GM18499 (cell line): ENCODE measurements around the gene HEG1.
"Not testable (repeated sequence)": the region's sequence is repeated elsewhere in the genome, so short reads cannot be mapped to it uniquely, and the experiment has no call there.

Experiments used
- ATAC-seq: cut with Tn5 transposase; IDR thresholded peaks from one replicate; pipeline ENCODE4 v1.9.1; 2021; ENCODE audit warnings: moderate number of reproducible peaks; ENCODE audit not compliant: insufficient read depth, unreplicated experiment

HEG1 gene, protein sequence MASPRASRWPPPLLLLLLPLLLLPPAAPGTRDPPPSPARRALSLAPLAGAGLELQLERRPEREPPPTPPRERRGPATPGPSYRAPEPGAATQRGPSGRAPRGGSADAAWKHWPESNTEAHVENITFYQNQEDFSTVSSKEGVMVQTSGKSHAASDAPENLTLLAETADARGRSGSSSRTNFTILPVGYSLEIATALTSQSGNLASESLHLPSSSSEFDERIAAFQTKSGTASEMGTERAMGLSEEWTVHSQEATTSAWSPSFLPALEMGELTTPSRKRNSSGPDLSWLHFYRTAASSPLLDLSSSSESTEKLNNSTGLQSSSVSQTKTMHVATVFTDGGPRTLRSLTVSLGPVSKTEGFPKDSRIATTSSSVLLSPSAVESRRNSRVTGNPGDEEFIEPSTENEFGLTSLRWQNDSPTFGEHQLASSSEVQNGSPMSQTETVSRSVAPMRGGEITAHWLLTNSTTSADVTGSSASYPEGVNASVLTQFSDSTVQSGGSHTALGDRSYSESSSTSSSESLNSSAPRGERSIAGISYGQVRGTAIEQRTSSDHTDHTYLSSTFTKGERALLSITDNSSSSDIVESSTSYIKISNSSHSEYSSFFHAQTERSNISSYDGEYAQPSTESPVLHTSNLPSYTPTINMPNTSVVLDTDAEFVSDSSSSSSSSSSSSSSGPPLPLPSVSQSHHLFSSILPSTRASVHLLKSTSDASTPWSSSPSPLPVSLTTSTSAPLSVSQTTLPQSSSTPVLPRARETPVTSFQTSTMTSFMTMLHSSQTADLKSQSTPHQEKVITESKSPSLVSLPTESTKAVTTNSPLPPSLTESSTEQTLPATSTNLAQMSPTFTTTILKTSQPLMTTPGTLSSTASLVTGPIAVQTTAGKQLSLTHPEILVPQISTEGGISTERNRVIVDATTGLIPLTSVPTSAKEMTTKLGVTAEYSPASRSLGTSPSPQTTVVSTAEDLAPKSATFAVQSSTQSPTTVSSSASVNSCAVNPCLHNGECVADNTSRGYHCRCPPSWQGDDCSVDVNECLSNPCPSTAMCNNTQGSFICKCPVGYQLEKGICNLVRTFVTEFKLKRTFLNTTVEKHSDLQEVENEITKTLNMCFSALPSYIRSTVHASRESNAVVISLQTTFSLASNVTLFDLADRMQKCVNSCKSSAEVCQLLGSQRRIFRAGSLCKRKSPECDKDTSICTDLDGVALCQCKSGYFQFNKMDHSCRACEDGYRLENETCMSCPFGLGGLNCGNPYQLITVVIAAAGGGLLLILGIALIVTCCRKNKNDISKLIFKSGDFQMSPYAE (N-terminal part only)

GRCh38 chr3:125055913-125056745 is at the start of gene HEG1:
HEG1 (minus strand) TSS chr3:125055997; CDS start chr3:125055890, 107 bp downstream.
- no peak for ATAC-seq

GRCh38 chr3:125105116-125105515 is 49.3 kb upstream of the HEG1 start:
- ATAC-seq = no peak

DNA sequence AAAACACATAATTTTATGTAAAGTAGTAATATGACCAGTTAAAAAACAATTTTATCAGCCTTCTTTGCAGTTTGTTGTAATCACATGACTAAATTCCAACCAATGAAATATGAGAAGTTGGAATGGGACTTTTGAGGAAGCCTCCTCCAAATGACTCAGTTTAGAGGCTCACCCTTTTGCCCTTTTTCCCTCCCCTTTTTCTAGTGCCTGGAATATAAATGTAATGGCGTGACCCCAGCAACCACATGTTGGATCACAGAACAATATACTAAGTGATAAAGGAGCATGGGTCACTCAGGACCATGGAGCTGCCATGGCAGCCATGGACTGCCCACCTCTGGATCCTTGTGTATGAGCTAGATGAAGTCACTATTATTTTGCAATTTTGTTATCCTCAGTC is 48.8 kb upstream of the HEG1 start:
- ATAC-seq = no peak

GRCh38 chr3:125103406-125103805 is 47.6 kb upstream of the HEG1 start:
- no peak for ATAC-seq

- ATAC-seq = no peak
Observed at GRCh38 chr3:125102470-125102869, 46.7 kb upstream of the HEG1 start.

DNA sequence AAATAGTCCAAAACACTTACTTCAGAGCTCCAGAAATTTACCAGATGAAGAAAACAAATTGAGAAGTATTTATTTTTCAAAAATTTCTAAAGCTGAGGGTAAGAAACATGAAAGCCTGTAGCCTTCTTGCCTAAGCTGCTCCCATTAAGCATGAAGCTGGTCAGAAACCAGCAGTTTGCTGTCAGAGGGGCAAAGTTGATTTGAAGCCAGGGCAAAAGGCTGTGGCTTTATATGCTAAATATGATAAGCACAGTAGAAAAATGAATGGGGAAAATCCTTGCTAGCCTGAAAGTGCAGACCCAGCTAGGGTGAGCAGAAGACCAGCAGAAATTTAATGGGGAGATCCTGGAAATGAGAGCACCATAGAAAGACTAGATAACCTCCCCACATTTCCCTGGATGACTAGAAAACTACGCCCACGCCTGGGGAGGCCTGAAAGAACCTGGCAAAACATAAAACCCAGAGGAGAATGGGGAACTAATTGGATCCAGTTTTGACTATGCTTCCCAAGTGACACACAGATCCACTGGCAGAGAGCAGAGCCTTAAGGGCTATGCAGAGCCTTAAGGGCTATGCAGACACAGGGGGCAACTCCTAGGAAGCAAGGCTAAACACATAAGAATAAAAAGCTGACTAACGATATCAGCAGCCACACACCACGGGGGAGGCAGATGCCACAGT is 43.0 kb upstream of the HEG1 start:
- ATAC-seq = no peak

- no peak for ATAC-seq
Observed at GRCh38 chr3:125090649-125091048, 34.9 kb upstream of the HEG1 start.

- no peak for ATAC-seq
Observed at GRCh38 chr3:125087768-125088391, 32.1 kb upstream of the HEG1 start.

DNA sequence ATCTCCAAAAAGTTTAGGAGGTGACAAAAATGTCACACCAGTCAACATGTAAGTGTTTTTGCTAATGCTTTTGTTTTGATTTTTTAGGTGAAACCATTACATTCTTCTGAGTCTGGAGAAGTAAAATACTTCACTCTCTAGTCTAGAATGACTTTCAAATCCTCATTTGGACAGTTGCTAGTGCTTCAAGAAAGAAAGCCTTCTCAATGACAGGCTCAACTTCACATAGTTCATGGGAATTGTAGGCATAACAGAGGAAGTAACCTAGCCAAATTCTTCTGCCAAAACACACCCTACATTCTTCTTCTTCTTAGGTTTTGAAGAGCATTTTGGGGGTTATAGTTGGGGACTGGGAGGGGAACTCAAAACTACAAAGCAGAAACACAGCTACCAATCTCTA is 29.4 kb upstream of the HEG1 start:
- ATAC-seq = no peak

DNA sequence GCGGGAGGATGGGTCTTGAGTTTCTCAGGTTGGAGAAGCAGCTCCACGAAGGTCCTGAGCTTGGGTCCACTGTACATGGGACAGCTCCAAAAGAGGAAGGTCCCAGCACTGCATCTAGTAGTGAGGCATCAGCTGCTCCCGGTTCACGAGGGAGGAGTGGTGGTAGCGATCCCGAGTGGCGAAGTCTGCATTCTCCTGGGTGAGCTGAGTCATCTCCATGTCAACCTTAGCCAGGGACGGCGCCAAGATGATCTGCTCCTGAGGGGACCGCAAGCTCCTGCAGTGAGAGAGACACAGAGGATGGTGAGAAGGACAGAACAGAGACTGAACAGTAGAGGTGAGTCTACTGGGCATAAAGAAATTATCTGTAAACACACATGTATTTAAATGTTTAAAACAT is 28.0 kb upstream of the HEG1 start:
- no peak for ATAC-seq

- not testable (repeated sequence) for ATAC-seq
Observed at GRCh38 chr3:125082339-125082738, 26.5 kb upstream of the HEG1 start.

DNA sequence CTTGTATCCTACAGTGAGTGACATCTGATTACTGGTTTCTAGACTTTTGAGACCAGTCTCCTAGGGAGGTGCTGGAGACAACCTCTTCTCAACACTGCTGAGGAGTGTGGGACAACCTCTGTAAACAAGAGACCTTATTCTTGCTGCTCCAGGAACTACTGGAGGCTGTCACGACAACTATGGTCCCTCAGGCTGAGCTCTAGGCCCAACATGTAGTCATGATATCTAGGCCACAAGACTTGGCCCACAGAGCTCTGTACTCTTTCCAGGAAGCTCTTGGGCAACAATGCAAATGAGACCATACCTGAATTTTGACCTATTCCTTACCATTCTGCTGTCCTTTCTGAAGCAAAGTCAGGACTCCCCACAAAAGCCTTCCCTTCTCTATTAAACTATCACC is 24.3 kb upstream of the HEG1 start:
- no peak for ATAC-seq

GRCh38 chr3:125079675-125080045 is 23.9 kb upstream of the HEG1 start:
- ATAC-seq = no peak

- no peak for ATAC-seq
Observed at GRCh38 chr3:125078951-125079674, 23.3 kb upstream of the HEG1 start.

DNA sequence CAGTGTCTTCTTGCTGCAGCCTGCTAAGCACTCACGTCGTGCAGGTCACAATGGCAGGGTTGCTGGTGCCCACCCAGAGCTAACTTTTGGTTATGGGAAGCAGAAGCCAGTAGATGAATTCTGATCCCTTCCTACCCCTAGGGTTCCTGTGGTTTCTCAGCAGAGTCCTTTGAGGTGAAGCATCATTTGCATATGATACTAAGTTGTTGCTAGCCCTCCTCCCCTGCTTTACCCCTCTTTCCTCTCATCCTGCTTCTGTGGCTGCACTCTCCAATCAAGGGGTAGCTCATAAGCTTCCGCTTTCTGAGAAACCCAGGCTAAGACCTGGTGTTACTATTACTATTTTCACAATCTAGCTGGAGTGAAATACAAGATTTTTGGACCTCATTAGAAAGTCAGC is 22.1 kb upstream of the HEG1 start:
- ATAC-seq = no peak

GRCh38 chr3:125076464-125076863 is 20.7 kb upstream of the HEG1 start:
- ATAC-seq = no peak

DNA sequence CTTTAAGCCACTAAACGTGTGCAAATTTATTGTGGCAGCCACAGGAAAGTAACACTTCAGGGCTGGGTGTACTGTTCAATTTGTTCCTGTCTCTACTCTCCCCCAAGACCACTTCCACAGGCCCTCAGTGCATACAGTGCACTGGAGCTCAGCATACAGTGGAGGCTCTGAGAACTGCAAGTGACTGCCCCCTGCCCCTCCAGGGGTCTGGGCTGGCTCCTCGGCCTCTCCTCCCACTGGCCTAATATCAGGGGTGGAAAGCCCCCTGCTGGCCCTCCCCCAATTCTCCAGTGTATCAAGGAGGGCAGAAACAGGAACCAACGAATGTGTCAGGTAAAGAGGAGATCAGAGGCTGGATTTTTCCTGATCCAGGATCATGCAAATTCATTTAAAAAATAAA is 19.9 kb upstream of the HEG1 start:
- ATAC-seq = no peak

GRCh38 chr3:125073390-125073905 is 17.7 kb upstream of the HEG1 start:
- no peak for ATAC-seq
